Inflammatory macrophage (primary cell): ENCODE measurements around the gene MACF1.
A peak's percentile ranks its signal among the peaks of the same experiment; 100 is the strongest.
"Not testable (repeated sequence)": the region's sequence is repeated elsewhere in the genome, so short reads cannot be mapped to it uniquely, and the experiment has no call there.

Experiments
- DNase-seq, 2 donors: peaks; one replicate each; pipeline ENCODE4 v3.0.0-alpha.2; 2020 to 2022

MACF1 gene

GRCh38 chr1:39522661-39523567 is 318.4 kb downstream of the MACF1 start:
- no peak for DNase-seq

GRCh38 chr1:39524171-39524570 is 319.7 kb downstream of the MACF1 start:
- no peak for DNase-seq

GRCh38 chr1:39524591-39525365 is 320.3 kb downstream of the MACF1 start:
- DNase-seq: no peak

GRCh38 chr1:39525366-39526165 is 321.1 kb downstream of the MACF1 start:
- DNase-seq: no peak

GRCh38 chr1:39526466-39527189 is 322.1 kb downstream of the MACF1 start:
- DNase-seq: no peak

GRCh38 chr1:39527190-39527579 is 322.7 kb downstream of the MACF1 start:
- DNase-seq: not testable (repeated sequence)

- no peak for DNase-seq
These were observed 323.6 kb downstream of the MACF1 start for GRCh38 chr1:39528082-39528481.

- peak; percentile 35 to 55 for DNase-seq
These were observed 325.5 kb downstream of the MACF1 start for GRCh38 chr1:39529901-39530535.

GRCh38 chr1:39531526-39531925 is 327.0 kb downstream of the MACF1 start:
- DNase-seq: no peak

GRCh38 chr1:39533442-39533841 is 328.9 kb downstream of the MACF1 start:
- DNase-seq: no peak
